A549 treated with AZD2906 at 1 μM for 4 hours (cell line): ENCODE results near the gene CTAGE4. TPM values are rescaled to one million over a fixed set of nuclear protein-coding genes. Genes with fewer than 3 reads are reported as not detected.

ENCODE experiments used
- total RNA-seq: library from RNA; stranded (reverse); fragments of 200-300 nt; extraction: Qiagen RNA extraction; gene quantifications from 5 replicates; pipeline ENCODE4 v1.2.3, GENCODE V29; 2022

CTAGE4 gene, protein sequence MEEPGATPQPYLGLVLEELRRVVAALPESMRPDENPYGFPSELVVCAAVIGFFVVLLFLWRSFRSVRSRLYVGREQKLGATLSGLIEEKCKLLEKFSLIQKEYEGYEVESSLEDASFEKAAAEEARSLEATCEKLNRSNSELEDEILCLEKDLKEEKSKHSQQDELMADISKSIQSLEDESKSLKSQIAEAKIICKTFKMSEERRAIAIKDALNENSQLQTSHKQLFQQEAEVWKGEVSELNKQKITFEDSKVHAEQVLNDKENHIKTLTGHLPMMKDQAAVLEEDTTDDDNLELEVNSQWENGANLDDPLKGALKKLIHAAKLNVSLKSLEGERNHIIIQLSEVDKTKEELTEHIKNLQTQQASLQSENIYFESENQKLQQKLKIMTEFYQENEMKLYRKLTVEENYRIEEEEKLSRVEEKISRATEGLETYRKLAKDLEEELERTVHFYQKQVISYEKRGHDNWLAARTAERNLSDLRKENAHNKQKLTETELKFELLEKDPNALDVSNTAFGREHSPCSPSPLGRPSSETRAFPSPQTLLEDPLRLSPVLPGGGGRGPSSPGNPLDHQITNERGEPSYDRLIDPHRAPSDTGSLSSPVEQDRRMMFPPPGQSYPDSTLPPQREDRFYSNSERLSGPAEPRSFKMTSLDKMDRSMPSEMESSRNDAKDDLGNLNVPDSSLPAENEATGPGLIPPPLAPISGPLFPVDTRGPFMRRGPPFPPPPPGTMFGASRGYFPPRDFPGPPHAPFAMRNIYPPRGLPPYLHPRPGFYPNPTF
- 0.06 TPM in 1 of 5 replicates, not detected in the others for total RNA-seq

DNA sequence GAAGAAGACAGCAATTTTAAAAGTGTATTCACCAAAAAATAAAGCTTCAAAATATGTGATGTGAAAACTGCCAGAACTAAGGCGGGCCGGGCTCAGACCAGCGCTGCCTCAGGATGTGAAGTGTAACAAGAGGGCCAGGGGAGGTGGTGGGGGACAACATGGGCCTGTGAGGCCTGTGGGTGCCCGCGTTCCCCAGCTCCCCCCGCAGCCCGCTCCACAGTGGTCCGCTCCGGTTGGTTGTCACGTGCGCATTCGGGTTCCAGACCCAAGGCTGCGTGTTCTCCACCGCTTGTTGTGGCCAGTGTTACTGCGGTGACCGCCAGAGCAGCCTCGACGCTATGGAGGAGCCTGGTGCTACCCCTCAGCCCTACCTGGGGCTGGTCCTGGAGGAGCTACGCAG lies at the start of gene CTAGE4:
Gene CTAGE4 (plus strand): TSS at position 301 of the 400 bp plus-strand sequence. CDS start 38 bp downstream, at position 339.

DNA sequence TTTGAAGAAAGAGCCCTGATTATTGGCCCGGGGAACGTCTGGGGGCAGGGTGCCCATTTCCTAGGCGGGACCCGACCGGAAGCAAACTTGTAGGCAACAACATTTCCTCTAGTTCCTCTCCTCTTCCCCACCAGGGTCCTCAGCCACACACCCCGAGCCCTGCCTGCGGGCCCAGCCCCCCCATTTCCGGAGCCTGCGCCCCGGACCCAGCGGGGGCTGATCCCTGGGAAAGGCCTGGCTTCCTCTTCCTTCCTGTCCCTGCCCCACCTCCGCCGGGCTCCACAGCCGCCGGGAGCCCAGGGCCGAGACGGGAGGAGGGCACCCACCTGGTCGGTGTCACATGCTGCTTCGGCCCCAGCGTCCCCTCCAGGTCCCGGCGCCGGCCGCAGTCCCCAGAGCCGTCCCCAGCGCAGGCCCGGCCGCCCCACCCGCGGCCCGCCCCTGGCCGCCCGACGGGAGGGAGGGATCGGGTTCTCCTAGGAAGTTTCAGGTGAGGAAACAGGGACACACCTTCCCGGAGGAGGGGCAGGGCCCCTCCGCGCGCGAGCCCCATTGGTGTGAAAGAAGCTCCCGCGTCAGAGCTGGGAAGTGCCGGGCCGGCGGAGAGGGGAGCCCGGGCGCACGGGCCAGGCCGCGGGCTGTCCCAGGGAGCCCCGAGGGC lies 12.1 kb downstream of the CTAGE4 start, which contains the start of gene ARHGEF35:
Gene ARHGEF35 (minus strand): TSS at position 622 of the 661 bp plus-strand sequence. CDS start 7,450 bp downstream, outside the sequence.

Other genes with a start within 250 kb of the CTAGE4 start
- not detected in 5 replicates for gene OR2F2, start 248.2 kb upstream of the CTAGE4 start, total RNA-seq
- gene OR2F1, start 228.6 kb upstream of the CTAGE4 start, total RNA-seq = not detected in 5 replicates
- not detected in 5 replicates for gene OR6B1, start 183.1 kb upstream of the CTAGE4 start, total RNA-seq
- not detected in 5 replicates for gene OR2A5, start 134.5 kb upstream of the CTAGE4 start, total RNA-seq
- gene OR2A25, start 113.7 kb upstream of the CTAGE4 start, total RNA-seq = not detected in 5 replicates
- gene OR2A12, start 97.2 kb upstream of the CTAGE4 start, total RNA-seq = not detected in 5 replicates
- gene OR2A2, start 73.9 kb upstream of the CTAGE4 start, total RNA-seq = not detected in 5 replicates
- gene OR2A14, start 60.3 kb upstream of the CTAGE4 start, total RNA-seq = not detected in 5 replicates
- gene ARHGEF35, start 12.4 kb downstream of the CTAGE4 start, total RNA-seq = 0.46 to 0.73 TPM (median 0.55 TPM) in 5 replicates
- not detected in 5 replicates for gene OR2A42, start 56.1 kb downstream of the CTAGE4 start, total RNA-seq
- not detected in 5 replicates for gene OR2A7, start 81.3 kb downstream of the CTAGE4 start, total RNA-seq
- gene CTAGE8, start 85.8 kb downstream of the CTAGE4 start, total RNA-seq = not detected in 5 replicates
- gene OR2A1, start 129.0 kb downstream of the CTAGE4 start, total RNA-seq = not detected in 5 replicates
- gene ARHGEF5, start 171.9 kb downstream of the CTAGE4 start, total RNA-seq = 3.0 to 3.6 TPM (median 3.2 TPM) in 5 replicates
- not detected in 5 replicates for gene NOBOX, start 220.2 kb downstream of the CTAGE4 start, total RNA-seq